Ovary (tissue), 9 donors: ENCODE results near the gene ACER2. TPM values are rescaled to one million over a fixed set of nuclear protein-coding genes. Genes with fewer than 3 reads are reported as not detected.

Experiments used
- DNase-seq, 5 donors: peaks; one replicate each; pipeline ENCODE4 v3.0.0-alpha.2; 2019 to 2020
- H3K27ac ChIP-seq, 2 donors: fragments of 200-600 bp; one replicate each; pipeline versions ENCODE4 v1.5.1 to v1.8.0; 2019 to 2022
- H3K27me3 ChIP-seq: fragments of 200-600 bp; one replicate; pipeline ENCODE4 v1.8.0; 2022
- H3K36me3 ChIP-seq: fragments of 200-600 bp; sonication (generic); one replicate; pipeline ENCODE4 v1.5.1; 2019
- H3K4me1 ChIP-seq: one replicate; pipeline ENCODE4 v1.8.1; 2013; ENCODE audit warnings: mild to moderate bottlenecking, moderate library complexity; ENCODE audit not compliant: insufficient read depth
- H3K4me3 ChIP-seq: fragments of 200-600 bp; sonication (generic); one replicate; pipeline ENCODE4 v1.5.1; 2017
- H3K9me3 ChIP-seq, 2 donors: fragments of 200-600 bp in 1 of 2; sonication (generic) in 1 of 2; one replicate each; pipeline versions ENCODE4 v1.5.1 to v1.8.1; 2013 to 2019; ENCODE audit warnings: mild to moderate bottlenecking in 1 of 2, moderate library complexity in 1 of 2
- CTCF ChIP-seq, 3 donors: fragments of 450-650 bp in 2 of 3; fragments of 200-600 bp in 1 of 3; IDR thresholded peaks; one replicate each; pipeline versions ENCODE4 v1.5.1 to v1.8.0; 2016 to 2022; ENCODE audit warnings: antibody characterized with exemption in 3 of 3, mild to moderate bottlenecking in 1 of 3
- EP300 ChIP-seq: sonication (generic); formaldehyde crosslinking; IDR thresholded peaks from one replicate; pipeline ENCODE4 v1.6.1; 2017; ENCODE audit warnings: antibody characterized with exemption
- POLR2A ChIP-seq: fragments of 450-650 bp; IDR thresholded peaks from one replicate; pipeline ENCODE4 v1.6.1; 2017; ENCODE audit warnings: antibody characterized with exemption, mild to moderate bottlenecking, moderate library complexity
- WGBS, 3 donors: extraction: QIAGEN DNeasy Blood & Tissue Kit in 1 of 3; methylation state at CpG; one replicate each; pipeline versions ENCODE4 v1.1.5 to v1.1.7; 2013 to 2017; 5-methylcytosine and 5-hydroxymethylcytosine counted together
- intact Hi-C, 4 donors: fragments of 100-400 bp; cut with DNase I; formaldehyde crosslinking; loops; one replicate each; pipeline versions ENCODE4 v1.11.0 to v1.15.1; 2022 to 2023
- polyA plus RNA-seq, 2 donors: library from polyadenylated mRNA; stranded (reverse); fragments of 200-250 nt in 1 of 2; fragments of 350-450 nt in 1 of 2; fragmentation: Illumina TruSeq in 1 of 2; extraction: RNeasy Lipid Tissue Mini Kit (QIAGEN cat#74804) in 1 of 2; gene quantifications; one replicate each; pipeline ENCODE4 v1.2.3, GENCODE V29; 2013 to 2014
- total RNA-seq, 7 donors: library from RNA; depleted of rRNA in 2 of 7; stranded (reverse); fragments of >200 nt in 2 of 7; fragmentation: NEBNext Ultra II Directional in 3 of 7; extraction: Animal tissue kit (Norgen Biotek cat#: 25700) in 3 of 7; gene quantifications; one replicate each; pipeline versions ENCODE4 v1.1.0 to v1.2.4, GENCODE V29; 2016 to 2023
- donor health status: DM: no; HTN: no; CAD: no; lungs with moderate emphysema.
- donor health status: DM: no; HTN: no; CAD: no.
- donor health status: Bipolar disorder and iron deficiency.
- donor health status: DM: yes; HTN: yes; CAD: no.
- donor health status: DM: no; HTN: no; CAD: no.
- donor health status: DM: yes; HTN: yes; CAD: no.

Gene ACER2
- total and polyA plus RNA-seq, 9 donors = 0.80 to 10.0 (median 3.0) TPM

- intact Hi-C loops = loop anchor here in 1 of 4 donors (10.0 kb wide), 1 partner anchor 431 kb away; no protein-coding TSS in a partner anchor
- 54 to 69% (median 58%) methylated on average over 2 of the region's 2 CpGs for WGBS, 3 donors
Observed at GRCh38 chr9:19493876-19494275, 85.1 kb downstream of the ACER2 start.

GRCh38 chr9:19495186-19496028, 86.6 kb downstream of the ACER2 start:
- no peak overlapping the region for H3K4me3 ChIP-seq
- H3K27me3 ChIP-seq = no peaks in the 10 kb centered on the region
- no peaks in the 10 kb centered on the region for H3K9me3 ChIP-seq
- 66 to 73% (median 67%) methylated on average over 9 of the region's 9 CpGs for WGBS, 3 donors
- no peak overlapping the region for H3K27ac ChIP-seq
- TF ChIP-seq EP300 (no peak), POLR2A (no peak), CTCF (IDR thresholded peaks at IDR 0.05) (no peak)
- intact Hi-C loops = loop anchor here in 1 of 4 donors (10.0 kb wide), 1 partner anchor 429 kb away; no protein-coding TSS in a partner anchor
- no peak for DNase-seq
- peaks cover 3% of the 10 kb centered on the region for H3K4me1 ChIP-seq
- no peaks in the 10 kb centered on the region for H3K36me3 ChIP-seq

More at GRCh38 chr9:19493876-19494275, 85.1 kb downstream of the ACER2 start:
- TF ChIP-seq EP300 (no peak), POLR2A (no peak), CTCF (IDR thresholded peaks at IDR 0.05) (no peak)
- no peaks in the 10 kb centered on the region for H3K9me3 ChIP-seq
- no peak overlapping the region for H3K4me3 ChIP-seq
- no peaks in the 10 kb centered on the region for H3K27me3 ChIP-seq
- H3K36me3 ChIP-seq = no peaks in the 10 kb centered on the region
- no peak for DNase-seq
- peaks cover 3% of the 10 kb centered on the region for H3K4me1 ChIP-seq
- no peak overlapping the region for H3K27ac ChIP-seq

GRCh38 chr9:19496321-19497050, 87.7 kb downstream of the ACER2 start:
- DNase-seq = no peak
- no peaks in the 10 kb centered on the region for H3K9me3 ChIP-seq
- no peaks in the 10 kb centered on the region for H3K27me3 ChIP-seq
- no peak overlapping the region for H3K27ac ChIP-seq
- WGBS, 3 donors = 38 to 50% (median 43%) methylated on average over 5 of the region's 5 CpGs
- TF ChIP-seq POLR2A = no peak
- intact Hi-C loops = loop anchor here in 1 of 4 donors (10.0 kb wide), 1 partner anchor 428 kb away; no protein-coding TSS in a partner anchor
- peaks cover 3% of the 10 kb centered on the region for H3K4me1 ChIP-seq
- no peaks in the 10 kb centered on the region for H3K36me3 ChIP-seq
- no peak overlapping the region for H3K4me3 ChIP-seq

- Histone ChIP-seq H3K27me3 (no peaks in the 10 kb centered on the region), H3K27ac (no peak overlapping the region), H3K4me1 (peaks cover 3% of the 10 kb centered on the region), H3K36me3 (no peaks in the 10 kb centered on the region), H3K9me3 (no peaks in the 10 kb centered on the region), H3K4me3 (no peak overlapping the region)
- TF ChIP-seq CTCF (IDR thresholded peaks at IDR 0.05) (no peak), EP300 (no peak), POLR2A (no peak)
- intact Hi-C loops = loop anchor here in 1 of 4 donors (10.0 kb wide), 1 partner anchor 428 kb away; no protein-coding TSS in a partner anchor
- 83 to 89% (median 84%) methylated on average over 1 of the region's 1 CpG for WGBS, 3 donors
- no peak for DNase-seq
Observed at GRCh38 chr9:19497276-19497675, 88.5 kb downstream of the ACER2 start.
